ENCODE results near the gene ALG8. TPM values are rescaled to one million over a fixed set of nuclear protein-coding genes. Genes with fewer than 3 reads are reported as not detected.

Gene ALG8
- total and polyA plus RNA-seq, 2 of the 8 experiments (the other 6 are each of a cell fraction or from before 2014, with no cell fraction given): 66.7 to 84.3 TPM

DNA sequence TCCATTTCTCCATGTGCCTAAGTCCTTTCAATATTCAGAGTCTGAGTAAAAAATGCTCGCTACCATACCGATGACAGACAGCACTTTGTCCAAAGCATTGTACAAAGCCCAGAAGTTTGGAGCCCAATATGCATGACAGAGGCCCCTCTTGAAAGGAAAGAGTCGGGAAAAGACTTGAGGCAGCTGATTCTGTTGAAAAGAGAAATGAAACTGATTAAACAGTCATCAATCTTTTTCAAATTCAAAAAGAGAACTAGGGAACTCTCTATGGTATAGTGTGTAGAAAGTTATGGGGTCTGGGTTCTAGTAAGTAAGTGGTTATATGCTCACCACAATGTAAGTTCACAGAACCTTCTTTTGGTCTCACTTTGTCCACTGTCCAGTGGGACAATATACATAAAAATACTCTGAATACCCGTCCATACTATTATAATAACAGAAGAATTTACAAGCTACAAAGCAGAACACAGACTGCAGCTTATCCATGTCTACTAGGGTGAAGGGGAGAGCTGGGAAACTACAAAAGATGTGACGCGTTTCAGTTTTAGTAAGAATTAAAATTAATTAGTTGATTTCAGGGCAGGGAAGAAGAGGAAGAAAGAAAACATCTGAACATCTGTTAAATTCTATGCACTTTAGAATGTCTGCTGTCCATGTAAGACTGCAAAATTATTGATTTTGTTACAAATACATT lies 26.7 kb downstream of the ALG8 start (continued):
- TF ChIP-seq, protein P1, sequence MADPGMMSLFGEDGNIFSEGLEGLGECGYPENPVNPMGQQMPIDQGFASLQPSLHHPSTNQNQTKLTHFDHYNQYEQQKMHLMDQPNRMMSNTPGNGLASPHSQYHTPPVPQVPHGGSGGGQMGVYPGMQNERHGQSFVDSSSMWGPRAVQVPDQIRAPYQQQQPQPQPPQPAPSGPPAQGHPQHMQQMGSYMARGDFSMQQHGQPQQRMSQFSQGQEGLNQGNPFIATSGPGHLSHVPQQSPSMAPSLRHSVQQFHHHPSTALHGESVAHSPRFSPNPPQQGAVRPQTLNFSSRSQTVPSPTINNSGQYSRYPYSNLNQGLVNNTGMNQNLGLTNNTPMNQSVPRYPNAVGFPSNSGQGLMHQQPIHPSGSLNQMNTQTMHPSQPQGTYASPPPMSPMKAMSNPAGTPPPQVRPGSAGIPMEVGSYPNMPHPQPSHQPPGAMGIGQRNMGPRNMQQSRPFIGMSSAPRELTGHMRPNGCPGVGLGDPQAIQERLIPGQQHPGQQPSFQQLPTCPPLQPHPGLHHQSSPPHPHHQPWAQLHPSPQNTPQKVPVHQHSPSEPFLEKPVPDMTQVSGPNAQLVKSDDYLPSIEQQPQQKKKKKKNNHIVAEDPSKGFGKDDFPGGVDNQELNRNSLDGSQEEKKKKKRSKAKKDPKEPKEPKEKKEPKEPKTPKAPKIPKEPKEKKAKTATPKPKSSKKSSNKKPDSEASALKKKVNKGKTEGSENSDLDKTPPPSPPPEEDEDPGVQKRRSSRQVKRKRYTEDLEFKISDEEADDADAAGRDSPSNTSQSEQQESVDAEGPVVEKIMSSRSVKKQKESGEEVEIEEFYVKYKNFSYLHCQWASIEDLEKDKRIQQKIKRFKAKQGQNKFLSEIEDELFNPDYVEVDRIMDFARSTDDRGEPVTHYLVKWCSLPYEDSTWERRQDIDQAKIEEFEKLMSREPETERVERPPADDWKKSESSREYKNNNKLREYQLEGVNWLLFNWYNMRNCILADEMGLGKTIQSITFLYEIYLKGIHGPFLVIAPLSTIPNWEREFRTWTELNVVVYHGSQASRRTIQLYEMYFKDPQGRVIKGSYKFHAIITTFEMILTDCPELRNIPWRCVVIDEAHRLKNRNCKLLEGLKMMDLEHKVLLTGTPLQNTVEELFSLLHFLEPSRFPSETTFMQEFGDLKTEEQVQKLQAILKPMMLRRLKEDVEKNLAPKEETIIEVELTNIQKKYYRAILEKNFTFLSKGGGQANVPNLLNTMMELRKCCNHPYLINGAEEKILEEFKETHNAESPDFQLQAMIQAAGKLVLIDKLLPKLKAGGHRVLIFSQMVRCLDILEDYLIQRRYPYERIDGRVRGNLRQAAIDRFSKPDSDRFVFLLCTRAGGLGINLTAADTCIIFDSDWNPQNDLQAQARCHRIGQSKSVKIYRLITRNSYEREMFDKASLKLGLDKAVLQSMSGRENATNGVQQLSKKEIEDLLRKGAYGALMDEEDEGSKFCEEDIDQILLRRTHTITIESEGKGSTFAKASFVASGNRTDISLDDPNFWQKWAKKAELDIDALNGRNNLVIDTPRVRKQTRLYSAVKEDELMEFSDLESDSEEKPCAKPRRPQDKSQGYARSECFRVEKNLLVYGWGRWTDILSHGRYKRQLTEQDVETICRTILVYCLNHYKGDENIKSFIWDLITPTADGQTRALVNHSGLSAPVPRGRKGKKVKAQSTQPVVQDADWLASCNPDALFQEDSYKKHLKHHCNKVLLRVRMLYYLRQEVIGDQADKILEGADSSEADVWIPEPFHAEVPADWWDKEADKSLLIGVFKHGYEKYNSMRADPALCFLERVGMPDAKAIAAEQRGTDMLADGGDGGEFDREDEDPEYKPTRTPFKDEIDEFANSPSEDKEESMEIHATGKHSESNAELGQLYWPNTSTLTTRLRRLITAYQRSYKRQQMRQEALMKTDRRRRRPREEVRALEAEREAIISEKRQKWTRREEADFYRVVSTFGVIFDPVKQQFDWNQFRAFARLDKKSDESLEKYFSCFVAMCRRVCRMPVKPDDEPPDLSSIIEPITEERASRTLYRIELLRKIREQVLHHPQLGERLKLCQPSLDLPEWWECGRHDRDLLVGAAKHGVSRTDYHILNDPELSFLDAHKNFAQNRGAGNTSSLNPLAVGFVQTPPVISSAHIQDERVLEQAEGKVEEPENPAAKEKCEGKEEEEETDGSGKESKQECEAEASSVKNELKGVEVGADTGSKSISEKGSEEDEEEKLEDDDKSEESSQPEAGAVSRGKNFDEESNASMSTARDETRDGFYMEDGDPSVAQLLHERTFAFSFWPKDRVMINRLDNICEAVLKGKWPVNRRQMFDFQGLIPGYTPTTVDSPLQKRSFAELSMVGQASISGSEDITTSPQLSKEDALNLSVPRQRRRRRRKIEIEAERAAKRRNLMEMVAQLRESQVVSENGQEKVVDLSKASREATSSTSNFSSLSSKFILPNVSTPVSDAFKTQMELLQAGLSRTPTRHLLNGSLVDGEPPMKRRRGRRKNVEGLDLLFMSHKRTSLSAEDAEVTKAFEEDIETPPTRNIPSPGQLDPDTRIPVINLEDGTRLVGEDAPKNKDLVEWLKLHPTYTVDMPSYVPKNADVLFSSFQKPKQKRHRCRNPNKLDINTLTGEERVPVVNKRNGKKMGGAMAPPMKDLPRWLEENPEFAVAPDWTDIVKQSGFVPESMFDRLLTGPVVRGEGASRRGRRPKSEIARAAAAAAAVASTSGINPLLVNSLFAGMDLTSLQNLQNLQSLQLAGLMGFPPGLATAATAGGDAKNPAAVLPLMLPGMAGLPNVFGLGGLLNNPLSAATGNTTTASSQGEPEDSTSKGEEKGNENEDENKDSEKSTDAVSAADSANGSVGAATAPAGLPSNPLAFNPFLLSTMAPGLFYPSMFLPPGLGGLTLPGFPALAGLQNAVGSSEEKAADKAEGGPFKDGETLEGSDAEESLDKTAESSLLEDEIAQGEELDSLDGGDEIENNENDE (IDR thresholded peaks at IDR 0.05; ENCODE audit: insufficient replicate concordance, low read length): no peak
- no peak for TF ChIP-seq CEBPB (IDR thresholded peaks at IDR 0.05; ENCODE audit: low read depth, low read length)
- TF ChIP-seq SRF (IDR thresholded peaks at IDR 0.05; ENCODE audit: low read depth, low read length): no peak
- TF ChIP-seq EP300 (IDR thresholded peaks at IDR 0.05; ENCODE audit: borderline replicate concordance in 1 of 2, low read depth in 2 of 2, low read length in 2 of 2): no peak
- no peak for TF ChIP-seq SUZ12 (IDR thresholded peaks at IDR 0.05; ENCODE audit: low read length)
- no peak for TF ChIP-seq CBX8 (IDR thresholded peaks at IDR 0.05; ENCODE audit: borderline replicate concordance, low read depth, low read length)
- TF ChIP-seq BRCA1 (IDR thresholded peaks at IDR 0.05; ENCODE audit: low read depth, low read length): no peak
- no peak for TF ChIP-seq CTCF (IDR thresholded peaks at IDR 0.05; ENCODE audit: control extremely low read depth in 1 of 3, insufficient read depth in 1 of 3, low read depth in 1 of 3, low read length in 3 of 3)
